Cerebellar nuclear complex (tissue), 1 donor: ENCODE data around the gene DIAPH1.

Source experiments
- DNase-seq, 2 experiments: peaks; one replicate each; lab custom pipeline; 2025; lab: John Stamatoyannopoulos, UW

The DIAPH1 gene

GRCh38 chr5:141519605-141520565, 98.9 kb downstream of the DIAPH1 start:
- DNase-seq: no peak

GRCh38 chr5:141518618-141519015, 100.2 kb downstream of the DIAPH1 start:
- no peak for DNase-seq

GRCh38 chr5:141517880-141518617, 100.8 kb downstream of the DIAPH1 start:
- no peak for DNase-seq

GRCh38 chr5:141517312-141517711, 101.5 kb downstream of the DIAPH1 start:
- no peak for DNase-seq

- no peak for DNase-seq
Measured at GRCh38 chr5:141516672-141517025, 102.2 kb downstream of the DIAPH1 start.

- DNase-seq: no peak
Measured at GRCh38 chr5:141515946-141516671, 102.7 kb downstream of the DIAPH1 start.

- DNase-seq: no peak
Measured at GRCh38 chr5:141515141-141515540, 103.7 kb downstream of the DIAPH1 start.

GRCh38 chr5:141514330-141515133, 104.3 kb downstream of the DIAPH1 start:
- DNase-seq: no peak

GRCh38 chr5:141513627-141514329, 105.0 kb downstream of the DIAPH1 start:
- peak; percentile 61 to 75 for DNase-seq

GRCh38 chr5:141512911-141513626, 105.7 kb downstream of the DIAPH1 start:
- DNase-seq: no peak

- DNase-seq: no peak
Measured at GRCh38 chr5:141512390-141512910, 106.3 kb downstream of the DIAPH1 start.

- DNase-seq: no peak
Measured at GRCh38 chr5:141511771-141512325, 107.0 kb downstream of the DIAPH1 start.

- DNase-seq: no peak
Measured at GRCh38 chr5:141510850-141511601, 107.8 kb downstream of the DIAPH1 start.

GRCh38 chr5:141510160-141510559, 108.6 kb downstream of the DIAPH1 start:
- no peak for DNase-seq

- no peak for DNase-seq
Measured at GRCh38 chr5:141508798-141509611, 109.8 kb downstream of the DIAPH1 start.

GRCh38 chr5:141508440-141508797, 110.4 kb downstream of the DIAPH1 start:
- no peak for DNase-seq

GRCh38 chr5:141507387-141508091, 111.3 kb downstream of the DIAPH1 start:
- DNase-seq: no peak
